NCI-H2227 treated with DMSO at 0.1 percent for 48 hours (cell line): ENCODE data around the gene CHCHD6.
A peak's percentile ranks its signal among the peaks of the same experiment; 100 is the strongest.
"Not testable (repeated sequence)": the region's sequence is repeated elsewhere in the genome, so short reads cannot be mapped to it uniquely, and the experiment has no call there.

ENCODE experiments used
- DNase-seq: peaks from one replicate; lab custom pipeline; 2025; lab: John Stamatoyannopoulos, UW

Gene CHCHD6

GRCh38 chr3:126766653-126767052, 62.6 kb downstream of the CHCHD6 start:
- DNase-seq, result no peak

- no peak for DNase-seq
Measured at GRCh38 chr3:126768903-126769302, 64.9 kb downstream of the CHCHD6 start.

- DNase-seq, result no peak
Measured at GRCh38 chr3:126770096-126770495, 66.1 kb downstream of the CHCHD6 start.

GRCh38 chr3:126773167-126773566, 69.1 kb downstream of the CHCHD6 start:
- no peak for DNase-seq

GRCh38 chr3:126773783-126774182, 69.7 kb downstream of the CHCHD6 start:
- no peak for DNase-seq

GRCh38 chr3:126777366-126777765, 73.3 kb downstream of the CHCHD6 start:
- DNase-seq, result no peak

GRCh38 chr3:126780666-126781065, 76.6 kb downstream of the CHCHD6 start:
- no peak for DNase-seq

- DNase-seq, result no peak
Measured at GRCh38 chr3:126781406-126781805, 77.4 kb downstream of the CHCHD6 start.

GRCh38 chr3:126781889-126782491, 78.0 kb downstream of the CHCHD6 start:
- no peak for DNase-seq

- no peak for DNase-seq
Measured at GRCh38 chr3:126782536-126782935, 78.5 kb downstream of the CHCHD6 start.

GRCh38 chr3:126784254-126784653, 80.2 kb downstream of the CHCHD6 start:
- no peak for DNase-seq

GRCh38 chr3:126791320-126791719, 87.3 kb downstream of the CHCHD6 start:
- DNase-seq, result not testable (repeated sequence)

- DNase-seq, result no peak
Measured at GRCh38 chr3:126792998-126793397, 89.0 kb downstream of the CHCHD6 start.

- DNase-seq, result no peak
Measured at GRCh38 chr3:126797563-126797962, 93.5 kb downstream of the CHCHD6 start.

- DNase-seq, result no peak
Measured at GRCh38 chr3:126798521-126798920, 94.5 kb downstream of the CHCHD6 start.

- no peak for DNase-seq
Measured at GRCh38 chr3:126799099-126799498, 95.1 kb downstream of the CHCHD6 start.

- not testable (repeated sequence) for DNase-seq
Measured at GRCh38 chr3:126801312-126801711, 97.3 kb downstream of the CHCHD6 start.

GRCh38 chr3:126807795-126808194, 103.8 kb downstream of the CHCHD6 start:
- no peak for DNase-seq

- DNase-seq, result no peak
Measured at GRCh38 chr3:126811530-126811929, 107.5 kb downstream of the CHCHD6 start.

- DNase-seq, result no peak
Measured at GRCh38 chr3:126816298-126816697, 112.3 kb downstream of the CHCHD6 start.

- DNase-seq, result peak; percentile 28
Measured at GRCh38 chr3:126816986-126817777, 113.1 kb downstream of the CHCHD6 start.

- DNase-seq, result no peak
Measured at GRCh38 chr3:126817781-126818180, 113.7 kb downstream of the CHCHD6 start.

- no peak for DNase-seq
Measured at GRCh38 chr3:126818400-126819095, 114.5 kb downstream of the CHCHD6 start.
